Vagina (tissue), 2 donors: ENCODE data around the gene GRIK2.

Source experiments
- CTCF ChIP-seq, 3 experiments: fragments of 450-650 bp in 2 of 3; fragments of 200-600 bp in 1 of 3; sonication (generic) in 1 of 3; IDR thresholded peaks; one replicate each; pipeline ENCODE4 v1.5.1; 2017 to 2019; ENCODE audit warnings: antibody characterized with exemption in 3 of 3, mild to moderate bottlenecking in 2 of 3, moderate library complexity in 2 of 3
- POLR2AphosphoS5 ChIP-seq, 2 donors: sonication (generic); formaldehyde crosslinking; IDR thresholded peaks; one replicate each; pipeline ENCODE4 v1.9.0; 2017; ENCODE audit warnings: antibody characterized with exemption in 2 of 2, mild to moderate bottlenecking in 2 of 2, low read depth in 1 of 2; ENCODE audit not compliant: insufficient read depth in 1 of 2

- TF ChIP-seq POLR2AphosphoS5 (IDR thresholded peaks at IDR 0.05; ENCODE audit: insufficient read depth in 1 of 2, low read depth in 1 of 2) (no peak), CTCF (IDR thresholded peaks at IDR 0.05) (no peak)
These were observed 134.0 kb downstream of the GRIK2 start for GRCh38 chr6:101527467-101527866.
